ENCODE measurements around the gene SRPX2.

SRPX2 gene, protein sequence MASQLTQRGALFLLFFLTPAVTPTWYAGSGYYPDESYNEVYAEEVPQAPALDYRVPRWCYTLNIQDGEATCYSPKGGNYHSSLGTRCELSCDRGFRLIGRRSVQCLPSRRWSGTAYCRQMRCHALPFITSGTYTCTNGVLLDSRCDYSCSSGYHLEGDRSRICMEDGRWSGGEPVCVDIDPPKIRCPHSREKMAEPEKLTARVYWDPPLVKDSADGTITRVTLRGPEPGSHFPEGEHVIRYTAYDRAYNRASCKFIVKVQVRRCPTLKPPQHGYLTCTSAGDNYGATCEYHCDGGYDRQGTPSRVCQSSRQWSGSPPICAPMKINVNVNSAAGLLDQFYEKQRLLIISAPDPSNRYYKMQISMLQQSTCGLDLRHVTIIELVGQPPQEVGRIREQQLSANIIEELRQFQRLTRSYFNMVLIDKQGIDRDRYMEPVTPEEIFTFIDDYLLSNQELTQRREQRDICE

GRCh38 chrX:100643956-100644860, at the start of gene SRPX2:
TSS of gene SRPX2 (plus strand) at chrX:100644199. CDS start at chrX:100646323, 2,124 bp downstream.
- DNase-seq, result peak; percentile 8

GRCh38 chrX:100596601-100597000, 47.4 kb upstream of the SRPX2 start:
- DNase-seq, result no peak

GRCh38 chrX:100599456-100599855, 44.5 kb upstream of the SRPX2 start:
- DNase-seq, result no peak

GRCh38 chrX:100600340-100600739, 43.7 kb upstream of the SRPX2 start:
- DNase-seq, result no peak

GRCh38 chrX:100600758-100601157, 43.2 kb upstream of the SRPX2 start:
- peak; percentile 2 for DNase-seq

DNA sequence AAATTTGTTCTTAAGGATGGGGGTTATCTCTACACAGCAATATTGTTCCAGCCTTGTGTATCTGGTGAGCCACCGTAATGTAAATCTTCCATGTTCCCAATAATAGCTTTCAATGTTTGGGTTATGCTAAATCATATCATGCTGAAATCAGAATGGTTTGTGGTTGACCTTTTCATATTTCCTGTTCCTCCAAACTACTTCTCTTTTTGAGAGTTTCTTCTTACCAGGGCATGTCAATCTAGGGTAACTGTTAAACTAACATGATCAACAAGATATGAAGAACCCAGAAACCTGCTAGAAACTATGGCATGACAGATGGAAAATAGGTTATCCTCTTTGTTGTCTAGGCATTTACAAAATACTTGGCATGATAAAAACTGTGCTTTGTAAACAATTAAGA, 37.2 kb upstream of the SRPX2 start:
- no peak for DNase-seq

GRCh38 chrX:100609591-100609990, 34.4 kb upstream of the SRPX2 start:
- DNase-seq, result no peak

DNA sequence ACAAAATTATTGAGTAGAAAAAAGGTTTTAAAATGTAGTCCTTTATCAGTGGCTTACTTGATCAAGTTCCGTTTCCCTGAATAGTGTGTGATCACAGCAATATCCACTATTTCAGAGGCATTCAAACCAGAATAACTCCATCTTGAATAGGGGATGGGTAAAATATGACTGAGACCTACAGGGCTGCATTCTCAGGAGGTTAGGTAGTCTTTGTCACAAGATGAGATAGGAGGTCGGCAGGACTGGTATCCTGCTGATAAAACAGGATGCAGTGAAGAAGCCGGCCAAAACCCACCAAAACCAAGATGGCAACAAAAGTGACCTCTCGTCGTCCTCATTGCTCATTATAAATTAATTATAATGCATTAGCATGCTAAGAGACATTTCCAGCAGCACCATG, 32.0 kb upstream of the SRPX2 start:
- no peak for DNase-seq

DNA sequence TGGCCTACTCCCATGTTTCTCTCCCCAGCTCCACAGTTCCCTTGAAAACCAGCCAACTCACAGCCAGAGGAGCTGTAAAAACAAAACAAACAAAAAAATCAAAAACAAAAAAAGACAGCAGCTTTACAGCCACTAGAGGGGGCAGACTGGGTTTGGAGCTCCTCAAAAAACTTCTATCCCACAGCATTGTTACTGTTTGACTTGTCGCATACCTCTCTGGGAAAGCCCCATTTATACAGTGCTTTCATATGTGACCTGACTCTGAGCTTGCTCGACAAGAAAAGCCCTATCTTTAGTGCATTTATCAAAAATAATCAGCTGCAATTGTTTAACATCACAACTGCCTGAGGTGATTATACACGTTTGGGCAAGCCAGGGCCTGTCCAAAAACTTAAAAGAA, 29.0 kb upstream of the SRPX2 start:
- DNase-seq, result peak; percentile 49

- DNase-seq, result no peak
Measured at GRCh38 chrX:100623001-100623400, 21.0 kb upstream of the SRPX2 start.

DNA sequence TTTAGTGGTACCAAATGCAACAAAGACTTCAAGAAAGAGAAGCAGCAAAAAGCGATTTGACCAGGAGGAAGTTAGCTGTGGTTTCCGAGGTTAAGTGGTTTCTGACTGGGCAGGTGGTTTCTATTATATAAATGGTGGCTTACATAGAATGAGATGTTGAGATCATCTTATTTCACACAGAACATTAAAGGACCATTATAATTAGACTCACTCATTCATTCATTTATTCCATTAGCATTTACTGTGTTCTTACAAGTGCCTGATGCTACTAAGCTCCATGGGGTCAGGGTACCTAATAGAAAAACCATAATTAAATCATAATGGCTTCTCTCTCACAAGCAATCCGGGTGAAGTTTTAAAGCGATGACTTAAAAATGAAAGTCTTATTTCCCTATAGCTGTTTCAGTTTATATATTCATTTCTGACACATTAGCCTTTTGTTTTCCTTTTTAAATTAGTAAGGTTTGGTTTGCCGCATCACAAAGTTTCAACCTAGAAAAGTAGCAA, 18.0 kb upstream of the SRPX2 start:
- peak; percentile 74 for DNase-seq

GRCh38 chrX:100635040-100635439, 9.0 kb upstream of the SRPX2 start:
- no peak for DNase-seq

GRCh38 chrX:100635989-100636320, 8.0 kb upstream of the SRPX2 start:
- no peak for DNase-seq

GRCh38 chrX:100636321-100636991, 7.5 kb upstream of the SRPX2 start, which contains the start of gene TSPAN6:
TSS of gene TSPAN6 (minus strand) at chrX:100636806. CDS start at chrX:100636694, 112 bp downstream.
- peak; percentile 70 for DNase-seq

DNA sequence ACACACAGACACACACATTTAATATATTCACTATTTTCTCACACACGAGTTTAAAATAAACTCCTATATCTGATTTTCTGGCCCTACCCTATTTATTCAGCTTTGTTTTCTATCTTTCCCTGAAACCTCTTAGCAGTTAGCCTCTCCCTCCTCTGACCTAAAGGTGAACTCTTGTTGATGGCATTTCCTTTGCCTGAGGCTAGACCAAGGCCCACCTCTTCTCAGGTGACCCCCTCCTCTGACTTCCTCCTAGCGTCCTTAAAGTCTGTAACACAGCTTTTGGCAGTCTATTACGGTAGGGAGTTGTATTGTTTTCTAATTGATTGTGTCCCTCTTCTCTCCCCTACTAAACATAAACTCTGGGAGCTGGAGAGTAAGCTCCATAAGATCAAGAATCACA, 1.7 kb upstream of the SRPX2 start:
- no peak for DNase-seq

GRCh38 chrX:100643212-100643611, 787 bp upstream of the SRPX2 start:
- DNase-seq, result no peak

DNA sequence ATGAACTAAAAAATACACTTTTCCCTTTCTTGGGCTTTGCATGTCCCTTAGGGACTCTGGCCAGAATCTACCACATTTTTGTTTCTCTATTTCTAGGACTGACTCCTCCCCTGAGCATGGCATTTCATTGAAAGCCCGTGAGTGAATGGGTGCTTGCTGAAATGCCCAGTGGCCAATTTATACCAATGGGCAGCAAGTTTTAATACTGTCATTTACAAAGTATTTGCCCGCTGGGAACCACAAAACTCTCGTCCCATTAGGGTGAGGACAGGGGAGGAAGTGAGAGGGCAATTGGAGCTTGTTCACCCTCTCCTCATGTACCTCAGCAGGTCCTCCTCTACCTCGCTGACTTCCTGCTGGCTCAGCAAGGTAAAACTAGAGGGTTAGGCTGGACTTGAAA, 1.1 kb downstream of the SRPX2 start:
- DNase-seq, result no peak

- no peak for DNase-seq
Measured at GRCh38 chrX:100647095-100647494, 3.1 kb downstream of the SRPX2 start.

GRCh38 chrX:100647739-100648138, 3.7 kb downstream of the SRPX2 start:
- DNase-seq, result no peak

DNA sequence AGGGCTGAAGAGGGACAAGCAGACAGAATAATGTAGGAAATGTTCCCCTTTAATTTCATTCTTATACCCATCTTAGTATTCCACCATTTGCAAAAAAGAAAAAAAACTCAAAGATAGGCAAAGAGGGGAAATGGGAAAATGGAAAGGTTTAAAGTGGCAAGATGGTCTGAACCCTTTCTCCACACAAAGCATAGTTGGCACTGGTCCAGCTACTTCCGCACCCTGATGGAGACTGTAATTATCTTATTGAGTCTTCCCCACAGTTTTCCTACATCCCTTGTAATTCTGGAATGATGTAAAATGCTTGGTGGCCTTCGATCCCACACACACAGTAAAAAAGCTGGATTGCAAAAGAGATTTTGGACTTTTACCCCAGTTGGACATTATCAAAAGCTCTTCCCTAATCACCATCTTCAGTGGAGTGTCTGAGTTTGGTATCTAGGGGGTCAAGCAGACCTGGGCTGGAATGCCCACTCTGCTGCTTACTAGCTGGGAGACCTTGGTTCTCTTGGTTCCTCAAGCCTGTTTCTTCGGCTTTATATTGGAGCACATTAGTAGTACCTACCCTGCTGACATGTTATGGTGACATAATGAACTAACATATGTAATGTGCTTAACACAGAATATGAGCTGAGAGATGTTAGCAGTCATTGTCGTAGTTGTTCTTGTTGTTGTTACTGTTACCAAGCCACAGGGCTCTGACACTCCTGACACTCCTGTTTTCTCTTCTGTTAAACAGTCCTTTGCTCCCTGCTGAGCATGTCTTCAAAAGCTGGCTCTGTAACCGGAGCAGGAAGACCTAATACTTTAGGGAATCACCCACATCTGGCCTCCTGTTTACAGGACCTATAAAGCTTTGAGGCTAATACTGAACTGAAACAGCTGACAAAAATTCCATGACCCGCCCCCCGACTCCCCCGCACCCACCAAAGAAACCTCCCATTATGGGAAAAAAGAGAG, 4.7 kb downstream of the SRPX2 start:
- no peak for DNase-seq

- no peak for DNase-seq
Measured at GRCh38 chrX:100649550-100650356, 5.8 kb downstream of the SRPX2 start.

Measured in activated CD4-positive, alpha-beta T cell treated with anti-CD3 and anti-CD28 coated beads, Interleukin-2, Interleukin-6, amounts not matched to agents 100 ng/mL and 50 ng/mL, durations not matched to agents 16 hours and 8 hours (primary cell).